Measurements from ENCODE around the gene FAM131A.

The FAM131A gene

GRCh38 chr3:184316792-184317191 lies 20.6 kb upstream of the FAM131A start:
- DNase-seq (ENCODE audit: low spot score): no peak

GRCh38 chr3:184317201-184317600 lies 20.2 kb upstream of the FAM131A start:
- no peak for DNase-seq (ENCODE audit: low spot score)

- DNase-seq (ENCODE audit: low spot score): peak; percentile 97
Measured at GRCh38 chr3:184320104-184320445, 17.3 kb upstream of the FAM131A start.

- DNase-seq (ENCODE audit: low spot score): no peak
Measured at GRCh38 chr3:184321666-184322065, 15.7 kb upstream of the FAM131A start.

GRCh38 chr3:184322731-184323487 lies 14.5 kb upstream of the FAM131A start:
- DNase-seq (ENCODE audit: low spot score): no peak

GRCh38 chr3:184323696-184324095 lies 13.7 kb upstream of the FAM131A start:
- no peak for DNase-seq (ENCODE audit: low spot score)

- no peak for DNase-seq (ENCODE audit: low spot score)
Measured at GRCh38 chr3:184325269-184325668, 12.1 kb upstream of the FAM131A start.

GRCh38 chr3:184325715-184326369 lies 11.6 kb upstream of the FAM131A start:
- DNase-seq (ENCODE audit: low spot score): no peak

GRCh38 chr3:184327171-184327570 lies 10.2 kb upstream of the FAM131A start:
- DNase-seq (ENCODE audit: low spot score): no peak

GRCh38 chr3:184328516-184328915 lies 8.9 kb upstream of the FAM131A start:
- DNase-seq (ENCODE audit: low spot score): no peak

GRCh38 chr3:184332370-184333090 lies 4.9 kb upstream of the FAM131A start:
- peak; percentile 67 for DNase-seq (ENCODE audit: low spot score)

GRCh38 chr3:184333190-184333589 lies 4.2 kb upstream of the FAM131A start:
- no peak for DNase-seq (ENCODE audit: low spot score)

GRCh38 chr3:184333700-184334099 lies 3.7 kb upstream of the FAM131A start:
- DNase-seq (ENCODE audit: low spot score): no peak

- DNase-seq (ENCODE audit: low spot score): no peak
Measured at GRCh38 chr3:184334470-184335158, 2.8 kb upstream of the FAM131A start.

- DNase-seq (ENCODE audit: low spot score): no peak
Measured at GRCh38 chr3:184335291-184335660, 2.1 kb upstream of the FAM131A start.

GRCh38 chr3:184335661-184336546 lies 1.5 kb upstream of the FAM131A start:
- DNase-seq (ENCODE audit: low spot score): peak; percentile 92

- peak; percentile 62 for DNase-seq (ENCODE audit: low spot score)
Measured at GRCh38 chr3:184336547-184337398, 627 bp upstream of the FAM131A start.

- no peak for DNase-seq (ENCODE audit: low spot score)
Measured at GRCh38 chr3:184337981-184338380, 581 bp downstream of the FAM131A start.

- DNase-seq (ENCODE audit: low spot score): no peak
Measured at GRCh38 chr3:184338511-184338945, 1.1 kb downstream of the FAM131A start.

- DNase-seq (ENCODE audit: low spot score): no peak
Measured at GRCh38 chr3:184339001-184339400, 1.6 kb downstream of the FAM131A start.
